GM12872 (cell line): Measurements from ENCODE around the gene USP7.

ENCODE experiments used
- CTCF ChIP-seq: IDR thresholded peaks from 3 replicates; pipeline ENCODE4 v1.5.1; 2011; ENCODE audit warnings: low read depth, mild to moderate bottlenecking, low read length, moderate library complexity; ENCODE audit not compliant: insufficient read depth

Gene USP7

GRCh38 chr16:8846401-8846932 is 117.2 kb downstream of the USP7 start:
- no peak for TF ChIP-seq CTCF

GRCh38 chr16:8845699-8846298 is 117.9 kb downstream of the USP7 start:
- TF ChIP-seq CTCF, result no peak
